GM12878 (cell line): ENCODE measurements around the gene OR2V1.

ENCODE experiments used
- ESRRA ChIP-seq: IDR thresholded peaks from 2 replicates; pipeline ENCODE4 v1.6.1; 2012; ENCODE audit warnings: mild to moderate bottlenecking, low read length, improper control_type of control experiment
- EZH2 ChIP-seq: IDR thresholded peaks from 2 replicates; pipeline ENCODE4 v1.6.1; 2012; ENCODE audit warnings: low read depth, mild to moderate bottlenecking, control low read depth, inconsistent platforms, low read length, borderline replicate concordance; ENCODE audit not compliant: control insufficient read depth
- GABPA ChIP-seq: IDR thresholded peaks from 2 replicates; pipeline ENCODE4 v1.6.1; 2014; ENCODE audit warnings: antibody characterized with exemption, low read depth, mild to moderate bottlenecking, inconsistent platforms
- MYC ChIP-seq: IDR thresholded peaks from 2 replicates; pipeline ENCODE4 v1.6.1; 2011; ENCODE audit warnings: mild to moderate bottlenecking, low read length, moderate library complexity, inconsistent platforms; ENCODE audit not compliant: insufficient read depth, insufficient replicate concordance, insufficient read length, severe bottlenecking
- POLR2A ChIP-seq: IDR thresholded peaks from 2 replicates; pipeline ENCODE4 v1.6.1; 2011; ENCODE audit warnings: low read depth, mild to moderate bottlenecking, low read length
- POLR2AphosphoS5 ChIP-seq: IDR thresholded peaks from 2 replicates; pipeline ENCODE4 v1.6.1; 2011; ENCODE audit warnings: mild to moderate bottlenecking, low read length, inconsistent platforms
- PRDM15 ChIP-seq: fragments of 450-650 bp; formaldehyde crosslinking; IDR thresholded peaks from 2 replicates; pipeline ENCODE4 v1.4.0; 2020; ENCODE audit warnings: mild to moderate bottlenecking, moderate library complexity
- RAD21 ChIP-seq: IDR thresholded peaks from 2 replicates; pipeline ENCODE4 v1.6.1; 2011; ENCODE audit warnings: mild to moderate bottlenecking, low read depth, low read length, moderate library complexity; ENCODE audit not compliant: insufficient read depth
- TF ChIP-seq, protein P1 (sequence below), 3 experiments: IDR thresholded peaks in 2 of 3; conservative IDR thresholded peaks in 1 of 3; 2 replicates each; pipeline ENCODE4 v1.5.1; 2011; ENCODE audit warnings: low read depth in 3 of 3, low read length in 3 of 3, mild to moderate bottlenecking in 3 of 3, control low read depth in 2 of 3, moderate library complexity in 2 of 3, inconsistent platforms in 1 of 3, mixed read lengths in 1 of 3; ENCODE audit not compliant: control insufficient read depth in 2 of 3, insufficient read depth in 1 of 3; ENCODE audit errors: extremely low read depth in 1 of 3
- TF ChIP-seq, protein P2 (sequence below): fragments of 450-650 bp; IDR thresholded peaks from 2 replicates; pipeline ENCODE4 v1.6.1; 2017; ENCODE audit warnings: mild to moderate bottlenecking, moderate library complexity

DNA sequence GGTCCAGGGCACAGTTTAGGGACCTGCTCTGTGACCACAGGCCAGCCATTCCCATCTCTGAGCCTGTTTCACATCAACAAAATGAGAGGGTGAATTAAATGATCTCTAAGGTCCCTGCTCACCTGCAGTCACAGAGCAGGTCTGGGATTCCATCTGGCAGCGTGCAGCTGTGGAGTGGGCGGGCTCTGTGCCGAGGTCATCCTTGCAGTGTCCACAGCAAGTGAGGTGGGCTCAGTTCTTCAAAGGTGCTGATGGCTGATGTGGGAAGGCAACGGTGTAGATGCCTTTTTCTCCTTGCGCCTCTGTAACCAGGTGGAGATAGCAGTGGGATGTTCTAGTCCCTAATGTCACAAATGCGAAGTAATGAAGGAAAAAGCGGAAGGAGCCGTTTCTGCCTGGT, 11.9 kb downstream of the OR2V1 start:
- TF ChIP-seq, protein P1, sequence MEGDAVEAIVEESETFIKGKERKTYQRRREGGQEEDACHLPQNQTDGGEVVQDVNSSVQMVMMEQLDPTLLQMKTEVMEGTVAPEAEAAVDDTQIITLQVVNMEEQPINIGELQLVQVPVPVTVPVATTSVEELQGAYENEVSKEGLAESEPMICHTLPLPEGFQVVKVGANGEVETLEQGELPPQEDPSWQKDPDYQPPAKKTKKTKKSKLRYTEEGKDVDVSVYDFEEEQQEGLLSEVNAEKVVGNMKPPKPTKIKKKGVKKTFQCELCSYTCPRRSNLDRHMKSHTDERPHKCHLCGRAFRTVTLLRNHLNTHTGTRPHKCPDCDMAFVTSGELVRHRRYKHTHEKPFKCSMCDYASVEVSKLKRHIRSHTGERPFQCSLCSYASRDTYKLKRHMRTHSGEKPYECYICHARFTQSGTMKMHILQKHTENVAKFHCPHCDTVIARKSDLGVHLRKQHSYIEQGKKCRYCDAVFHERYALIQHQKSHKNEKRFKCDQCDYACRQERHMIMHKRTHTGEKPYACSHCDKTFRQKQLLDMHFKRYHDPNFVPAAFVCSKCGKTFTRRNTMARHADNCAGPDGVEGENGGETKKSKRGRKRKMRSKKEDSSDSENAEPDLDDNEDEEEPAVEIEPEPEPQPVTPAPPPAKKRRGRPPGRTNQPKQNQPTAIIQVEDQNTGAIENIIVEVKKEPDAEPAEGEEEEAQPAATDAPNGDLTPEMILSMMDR (IDR thresholded peaks at IDR 0.05 in 2 of 3, conservative IDR thresholded peaks at IDR 0.05 in 1 of 3; ENCODE audit: control insufficient read depth in 2 of 3, extremely low read depth in 1 of 3, insufficient read depth in 1 of 3, low read depth in 3 of 3, low read length in 3 of 3): no peak
- TF ChIP-seq MYC: no peak
- TF ChIP-seq POLR2AphosphoS5: no peak
- TF ChIP-seq POLR2A: no peak
- no peak for TF ChIP-seq RAD21
- no peak for TF ChIP-seq PRDM15 (CRISPR knock-in tag)
- TF ChIP-seq EZH2: no peak
- no peak for TF ChIP-seq GABPA
- TF ChIP-seq ESRRA: no peak
- TF ChIP-seq, protein P2, sequence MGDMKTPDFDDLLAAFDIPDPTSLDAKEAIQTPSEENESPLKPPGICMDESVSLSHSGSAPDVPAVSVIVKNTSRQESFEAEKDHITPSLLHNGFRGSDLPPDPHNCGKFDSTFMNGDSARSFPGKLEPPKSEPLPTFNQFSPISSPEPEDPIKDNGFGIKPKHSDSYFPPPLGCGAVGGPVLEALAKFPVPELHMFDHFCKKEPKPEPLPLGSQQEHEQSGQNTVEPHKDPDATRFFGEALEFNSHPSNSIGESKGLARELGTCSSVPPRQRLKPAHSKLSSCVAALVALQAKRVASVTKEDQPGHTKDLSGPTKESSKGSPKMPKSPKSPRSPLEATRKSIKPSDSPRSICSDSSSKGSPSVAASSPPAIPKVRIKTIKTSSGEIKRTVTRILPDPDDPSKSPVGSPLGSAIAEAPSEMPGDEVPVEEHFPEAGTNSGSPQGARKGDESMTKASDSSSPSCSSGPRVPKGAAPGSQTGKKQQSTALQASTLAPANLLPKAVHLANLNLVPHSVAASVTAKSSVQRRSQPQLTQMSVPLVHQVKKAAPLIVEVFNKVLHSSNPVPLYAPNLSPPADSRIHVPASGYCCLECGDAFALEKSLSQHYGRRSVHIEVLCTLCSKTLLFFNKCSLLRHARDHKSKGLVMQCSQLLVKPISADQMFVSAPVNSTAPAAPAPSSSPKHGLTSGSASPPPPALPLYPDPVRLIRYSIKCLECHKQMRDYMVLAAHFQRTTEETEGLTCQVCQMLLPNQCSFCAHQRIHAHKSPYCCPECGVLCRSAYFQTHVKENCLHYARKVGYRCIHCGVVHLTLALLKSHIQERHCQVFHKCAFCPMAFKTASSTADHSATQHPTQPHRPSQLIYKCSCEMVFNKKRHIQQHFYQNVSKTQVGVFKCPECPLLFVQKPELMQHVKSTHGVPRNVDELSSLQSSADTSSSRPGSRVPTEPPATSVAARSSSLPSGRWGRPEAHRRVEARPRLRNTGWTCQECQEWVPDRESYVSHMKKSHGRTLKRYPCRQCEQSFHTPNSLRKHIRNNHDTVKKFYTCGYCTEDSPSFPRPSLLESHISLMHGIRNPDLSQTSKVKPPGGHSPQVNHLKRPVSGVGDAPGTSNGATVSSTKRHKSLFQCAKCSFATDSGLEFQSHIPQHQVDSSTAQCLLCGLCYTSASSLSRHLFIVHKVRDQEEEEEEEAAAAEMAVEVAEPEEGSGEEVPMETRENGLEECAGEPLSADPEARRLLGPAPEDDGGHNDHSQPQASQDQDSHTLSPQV: no peak
